Measurements from ENCODE around the gene ZYG11B. TPM values are rescaled to one million over a fixed set of nuclear protein-coding genes. Genes with fewer than 3 reads are reported as not detected.
"Not testable (repeated sequence)": the region's sequence is repeated elsewhere in the genome, so short reads cannot be mapped to it uniquely, and the experiment has no call there.

ZYG11B gene
- total RNA-seq, 1 donor from 2014 or later: 38.3 TPM

GRCh38 chr1:52727956-52728656 is 1.9 kb downstream of the ZYG11B start:
- Mint-ChIP-seq H3K27me3 (ENCODE audit: low read depth) (no peaks in the 10 kb centered on the region), H3K4me1 (ENCODE audit: low read depth) (peaks cover 27% of the 10 kb centered on the region), H3K9me3 (ENCODE audit: low read depth) (no peaks in the 10 kb centered on the region), H3K36me3 (ENCODE audit: low read depth) (peaks cover 2% of the 10 kb centered on the region), H3K4me3 (ENCODE audit: unreplicated experiment) (peak overlapping the region; percentile 90), H3K27ac (ENCODE audit: unreplicated experiment) (no peak overlapping the region)
- no peak for TF ChIP-seq CTCF (IDR thresholded peaks at IDR 0.05)
- no peak for DNase-seq (ENCODE audit: low spot score)

GRCh38 chr1:52733368-52733767 is 7.1 kb downstream of the ZYG11B start:
- peaks cover 19% of the 10 kb centered on the region for H3K4me1 Mint-ChIP-seq (ENCODE audit: low read depth)
- no peak overlapping the region for H3K27ac Mint-ChIP-seq (ENCODE audit: unreplicated experiment)
- no peak for TF ChIP-seq CTCF (IDR thresholded peaks at IDR 0.05)
- H3K4me3 Mint-ChIP-seq (ENCODE audit: unreplicated experiment): no peak overlapping the region
- H3K36me3 Mint-ChIP-seq (ENCODE audit: low read depth): peaks cover 2% of the 10 kb centered on the region
- no peak for DNase-seq (ENCODE audit: low spot score)
- H3K27me3 Mint-ChIP-seq (ENCODE audit: low read depth): no peaks in the 10 kb centered on the region
- no peaks in the 10 kb centered on the region for H3K9me3 Mint-ChIP-seq (ENCODE audit: low read depth)

GRCh38 chr1:52735371-52735770 is 9.1 kb downstream of the ZYG11B start:
- not testable (repeated sequence) for H3K36me3 Mint-ChIP-seq (ENCODE audit: low read depth); H3K4me3 Mint-ChIP-seq (ENCODE audit: unreplicated experiment); H3K27me3 Mint-ChIP-seq (ENCODE audit: low read depth); DNase-seq (ENCODE audit: low spot score); H3K9me3 Mint-ChIP-seq (ENCODE audit: low read depth); H3K27ac Mint-ChIP-seq (ENCODE audit: unreplicated experiment)
- peaks cover 22% of the 10 kb centered on the region for H3K4me1 Mint-ChIP-seq (ENCODE audit: low read depth)

- H3K27ac Mint-ChIP-seq (ENCODE audit: unreplicated experiment): no peak overlapping the region
- TF ChIP-seq CTCF (IDR thresholded peaks at IDR 0.05): no peak
- no peaks in the 10 kb centered on the region for H3K9me3 Mint-ChIP-seq (ENCODE audit: low read depth)
- no peak overlapping the region for H3K4me3 Mint-ChIP-seq (ENCODE audit: unreplicated experiment)
- DNase-seq (ENCODE audit: low spot score): no peak
- H3K27me3 Mint-ChIP-seq (ENCODE audit: low read depth): no peaks in the 10 kb centered on the region
- H3K4me1 Mint-ChIP-seq (ENCODE audit: low read depth): peaks cover 22% of the 10 kb centered on the region
- H3K36me3 Mint-ChIP-seq (ENCODE audit: low read depth): no peaks in the 10 kb centered on the region
Observed at GRCh38 chr1:52738148-52738547, 11.9 kb downstream of the ZYG11B start.

GRCh38 chr1:52738893-52739292 is 12.6 kb downstream of the ZYG11B start:
- H3K9me3 Mint-ChIP-seq (ENCODE audit: low read depth): no peaks in the 10 kb centered on the region
- DNase-seq (ENCODE audit: low spot score): no peak
- peaks cover 22% of the 10 kb centered on the region for H3K4me1 Mint-ChIP-seq (ENCODE audit: low read depth)
- TF ChIP-seq CTCF (IDR thresholded peaks at IDR 0.05): no peak
- no peaks in the 10 kb centered on the region for H3K36me3 Mint-ChIP-seq (ENCODE audit: low read depth)
- H3K27me3 Mint-ChIP-seq (ENCODE audit: low read depth): no peaks in the 10 kb centered on the region
- H3K4me3 Mint-ChIP-seq (ENCODE audit: unreplicated experiment): no peak overlapping the region
- peak overlapping the region; percentile 51 for H3K27ac Mint-ChIP-seq (ENCODE audit: unreplicated experiment)
